Activated CD4-positive, alpha-beta T cell treated with anti-CD3 and anti-CD28 coated beads for 36 hours (primary cell): ENCODE measurements around the gene TREML2. TPM values are rescaled to one million over a fixed set of nuclear protein-coding genes. Genes with fewer than 3 reads are reported as not detected.
"Not testable (repeated sequence)": the region's sequence is repeated elsewhere in the genome, so short reads cannot be mapped to it uniquely, and the experiment has no call there.

Source experiments
- ATAC-seq: fragments of 200-7000 bp; cut with Tn5 transposase; one replicate; pipeline ENCODE4 v1.10.0; 2021; ENCODE audit warnings: mild to moderate bottlenecking, moderate library complexity
- CTCF ChIA-PET: fragments of 350-600 bp; sonication (Branson Sonifier 250); formaldehyde crosslinking; loops from one replicate; lab custom pipeline; 2021; ENCODE audit warnings: antibody characterized with exemption; lab: Charles Lee
- POLR2A ChIA-PET: fragments of 350-600 bp; sonication (Branson Sonifier 250); formaldehyde crosslinking; loops from one replicate; lab custom pipeline; 2021; ENCODE audit warnings: antibody characterized with exemption, inconsistent platforms; lab: Charles Lee
- DNase-seq: peaks from one replicate; pipeline ENCODE4 v3.0.0-alpha.2; 2020
- H3K27ac Mint-ChIP-seq: one replicate; pipeline ENCODE4 v1.8.0; 2021; ENCODE audit warnings: mixed read lengths
- H3K27me3 Mint-ChIP-seq: one replicate; pipeline ENCODE4 v1.8.0; 2021; ENCODE audit warnings: mixed read lengths
- H3K36me3 Mint-ChIP-seq: one replicate; pipeline ENCODE4 v1.8.0; 2021; ENCODE audit warnings: low read depth, mixed read lengths
- H3K4me1 Mint-ChIP-seq: one replicate; pipeline ENCODE4 v1.8.0; 2021; ENCODE audit warnings: mixed read lengths
- H3K4me3 Mint-ChIP-seq: one replicate; pipeline ENCODE4 v1.8.0; 2021; ENCODE audit warnings: mild to moderate bottlenecking, moderate library complexity, mixed read lengths
- H3K9me3 Mint-ChIP-seq: one replicate; pipeline ENCODE4 v1.8.0; 2021; ENCODE audit warnings: low read depth, mixed read lengths
- intact Hi-C, 2 experiments: fragments of 100-400 bp; cut with DNase I in 1 of 2; cut with micrococcal nuclease in 1 of 2; formaldehyde crosslinking; loops; one replicate each; pipeline versions ENCODE4 v1.14.2 to v1.15.1; 2022 to 2024; cut with DNase I, micrococcal nuclease
- total RNA-seq, 2 experiments: library from RNA; stranded (reverse); gene quantifications; one replicate each; pipeline ENCODE4 v1.2.3, GENCODE V29; 2021

Gene TREML2
- 1 to 10 TPM; 7.1 to 8.2 TPM for total RNA-seq

GRCh38 chr6:41200901-41201763 is at the start of gene TREML2:
TSS of gene TREML2 (minus strand) at chr6:41201149. CDS start at chr6:41201008, 141 bp downstream.
- Mint-ChIP-seq H3K27ac (peak within 1 kb of the TSS; percentile 93), H3K36me3 (peaks cover 2% of the 10 kb centered on the region), H3K4me3 (peak within 1 kb of the TSS; percentile 71), H3K9me3 (no peaks in the 10 kb centered on the region), H3K4me1 (peaks cover 55% of the 10 kb centered on the region), H3K27me3 (no peaks in the 10 kb centered on the region)
- DNase-seq, result peak; percentile 62
- ChIA-PET CTCF (interaction anchor here (1.0 to 3.0 kb wide), 5 partner anchors 9 to 127 kb away, joined by 3 to 15 read pairs (median 5); no protein-coding TSS in a partner anchor), POLR2A (interaction anchor here (1.5 kb wide), 1 partner anchor 133 kb away, joined by 4 read pairs; no protein-coding TSS in a partner anchor)
- ATAC-seq, result peak; percentile 13
- intact Hi-C loops, result loop anchor here in 1 of 2 experiments (1.0 kb wide), 1 partner anchor 129 kb away; the partner anchor contains the start of genes NFYA and OARD1

- ChIA-PET CTCF (interaction anchor here (0.6 kb wide), 2 partner anchors 24 to 130 kb away, joined by 3 to 4 read pairs; no protein-coding TSS in a partner anchor), POLR2A (no interaction called here)
- H3K4me1 Mint-ChIP-seq, result peaks cover 15% of the 10 kb centered on the region
- H3K36me3 Mint-ChIP-seq, result no peaks in the 10 kb centered on the region
- H3K27ac Mint-ChIP-seq, result no peak overlapping the region
- intact Hi-C loops, result no loop called here
- no peaks in the 10 kb centered on the region for H3K27me3 Mint-ChIP-seq
- no peak overlapping the region for H3K4me3 Mint-ChIP-seq
- DNase-seq (no peak), ATAC-seq (no peak)
- H3K9me3 Mint-ChIP-seq, result no peaks in the 10 kb centered on the region
Observed at GRCh38 chr6:41247882-41248705, 47.1 kb upstream of the TREML2 start.

- Mint-ChIP-seq H3K9me3 (no peaks in the 10 kb centered on the region), H3K36me3 (no peaks in the 10 kb centered on the region), H3K27ac (no peak overlapping the region), H3K4me1 (peaks cover 15% of the 10 kb centered on the region), H3K27me3 (no peaks in the 10 kb centered on the region), H3K4me3 (no peak overlapping the region)
- no peak for DNase-seq
- no peak for ATAC-seq
- ChIA-PET CTCF (no interaction called here), POLR2A (no interaction called here)
- intact Hi-C loops, result no loop called here
Observed at GRCh38 chr6:41247288-41247865, 46.4 kb upstream of the TREML2 start.

- H3K27ac Mint-ChIP-seq, POLR2A ChIA-PET, H3K4me3 Mint-ChIP-seq, H3K27me3 Mint-ChIP-seq, DNase-seq, ATAC-seq, intact Hi-C loops, CTCF ChIA-PET, H3K36me3 Mint-ChIP-seq, H3K9me3 Mint-ChIP-seq: not testable (repeated sequence)
- H3K4me1 Mint-ChIP-seq, result peaks cover 15% of the 10 kb centered on the region
Observed at GRCh38 chr6:41246529-41246928, 45.6 kb upstream of the TREML2 start.

- ChIA-PET POLR2A (no interaction called here), CTCF (no interaction called here)
- intact Hi-C loops, result no loop called here
- H3K4me3 Mint-ChIP-seq, result no peak overlapping the region
- H3K27me3 Mint-ChIP-seq, result peaks cover 8% of the 10 kb centered on the region
- DNase-seq (no peak), ATAC-seq (no peak)
- no peak overlapping the region for H3K27ac Mint-ChIP-seq
- no peaks in the 10 kb centered on the region for H3K4me1 Mint-ChIP-seq
- no peaks in the 10 kb centered on the region for H3K36me3 Mint-ChIP-seq
- H3K9me3 Mint-ChIP-seq, result no peaks in the 10 kb centered on the region
Observed at GRCh38 chr6:41239467-41240159, 38.7 kb upstream of the TREML2 start.

- POLR2A ChIA-PET, result no interaction called here
- H3K36me3 Mint-ChIP-seq, result no peaks in the 10 kb centered on the region
- H3K27me3 Mint-ChIP-seq, result peaks cover 8% of the 10 kb centered on the region
- DNase-seq (no peak), ATAC-seq (no peak)
- no peaks in the 10 kb centered on the region for H3K9me3 Mint-ChIP-seq
- H3K4me3 Mint-ChIP-seq, result no peak overlapping the region
- intact Hi-C loops, result no loop called here
- no peaks in the 10 kb centered on the region for H3K4me1 Mint-ChIP-seq
- H3K27ac Mint-ChIP-seq, result no peak overlapping the region
- CTCF ChIA-PET, result no interaction called here
Observed at GRCh38 chr6:41237128-41237527, 36.2 kb upstream of the TREML2 start.

- Mint-ChIP-seq H3K27ac (no peak overlapping the region), H3K4me1 (no peaks in the 10 kb centered on the region), H3K4me3 (no peak overlapping the region), H3K27me3 (peaks cover 8% of the 10 kb centered on the region), H3K9me3 (no peaks in the 10 kb centered on the region), H3K36me3 (no peaks in the 10 kb centered on the region)
- DNase-seq (no peak), ATAC-seq (no peak)
- ChIA-PET CTCF (interaction anchor here (1.1 kb wide), 1 partner anchor 84 kb away, joined by 3 read pairs; no protein-coding TSS in a partner anchor), POLR2A (no interaction called here)
- intact Hi-C loops, result no loop called here
Observed at GRCh38 chr6:41236276-41236675, 35.3 kb upstream of the TREML2 start.

- POLR2A ChIA-PET, result no interaction called here
Observed at GRCh38 chr6:41232667-41233066, 31.7 kb upstream of the TREML2 start.

GRCh38 chr6:41231246-41231645 is 30.3 kb upstream of the TREML2 start:
- ATAC-seq, result no peak
- Mint-ChIP-seq H3K36me3 (no peaks in the 10 kb centered on the region), H3K9me3 (no peaks in the 10 kb centered on the region), H3K27me3 (no peaks in the 10 kb centered on the region), H3K4me3 (no peak overlapping the region), H3K4me1 (no peaks in the 10 kb centered on the region), H3K27ac (no peak overlapping the region)
- ChIA-PET CTCF (interaction anchor here (1.2 kb wide), 1 partner anchor 11 kb away, joined by 3 read pairs; no protein-coding TSS in a partner anchor), POLR2A (no interaction called here)
- DNase-seq, result no peak
- intact Hi-C loops, result no loop called here

More at GRCh38 chr6:41232667-41233066, 31.7 kb upstream of the TREML2 start:
- ATAC-seq (no peak), DNase-seq (no peak)
- H3K27me3 Mint-ChIP-seq, result no peaks in the 10 kb centered on the region
- CTCF ChIA-PET, result interaction anchor here (0.8 to 1.2 kb wide), 3 partner anchors 12 to 168 kb away, joined by 3 read pairs; no protein-coding TSS in a partner anchor
- no peaks in the 10 kb centered on the region for H3K36me3 Mint-ChIP-seq
- no peak overlapping the region for H3K4me3 Mint-ChIP-seq
- H3K27ac Mint-ChIP-seq, result no peak overlapping the region
- intact Hi-C loops, result no loop called here
- no peaks in the 10 kb centered on the region for H3K9me3 Mint-ChIP-seq
- no peaks in the 10 kb centered on the region for H3K4me1 Mint-ChIP-seq

- CTCF ChIA-PET, result no interaction called here
- H3K27me3 Mint-ChIP-seq, result no peaks in the 10 kb centered on the region
- H3K4me1 Mint-ChIP-seq, result no peaks in the 10 kb centered on the region
- intact Hi-C loops, result no loop called here
- H3K9me3 Mint-ChIP-seq, result no peaks in the 10 kb centered on the region
- no peak overlapping the region for H3K4me3 Mint-ChIP-seq
- no peak for ATAC-seq
- no peak for DNase-seq
- POLR2A ChIA-PET, result no interaction called here
- H3K36me3 Mint-ChIP-seq, result no peaks in the 10 kb centered on the region
- H3K27ac Mint-ChIP-seq, result no peak overlapping the region
Observed at GRCh38 chr6:41229721-41230120, 28.8 kb upstream of the TREML2 start.

- Mint-ChIP-seq H3K36me3 (no peaks in the 10 kb centered on the region), H3K27me3 (no peaks in the 10 kb centered on the region), H3K9me3 (no peaks in the 10 kb centered on the region), H3K27ac (no peak overlapping the region), H3K4me1 (no peaks in the 10 kb centered on the region), H3K4me3 (no peak overlapping the region)
- intact Hi-C loops, result no loop called here
- POLR2A ChIA-PET, result no interaction called here
- CTCF ChIA-PET, result no interaction called here
- DNase-seq (no peak), ATAC-seq (no peak)
Observed at GRCh38 chr6:41228616-41229015, 27.7 kb upstream of the TREML2 start.
